Globus pallidus (tissue), 1 donor: ENCODE results near the gene MAP2K7.
"Not testable (repeated sequence)": the region's sequence is repeated elsewhere in the genome, so short reads cannot be mapped to it uniquely, and the experiment has no call there.

ENCODE experiments used
- DNase-seq: peaks from one replicate; pipeline ENCODE4 v3.0.0-alpha.2; 2015; ENCODE audit warnings: low spot score

The MAP2K7 gene

DNA sequence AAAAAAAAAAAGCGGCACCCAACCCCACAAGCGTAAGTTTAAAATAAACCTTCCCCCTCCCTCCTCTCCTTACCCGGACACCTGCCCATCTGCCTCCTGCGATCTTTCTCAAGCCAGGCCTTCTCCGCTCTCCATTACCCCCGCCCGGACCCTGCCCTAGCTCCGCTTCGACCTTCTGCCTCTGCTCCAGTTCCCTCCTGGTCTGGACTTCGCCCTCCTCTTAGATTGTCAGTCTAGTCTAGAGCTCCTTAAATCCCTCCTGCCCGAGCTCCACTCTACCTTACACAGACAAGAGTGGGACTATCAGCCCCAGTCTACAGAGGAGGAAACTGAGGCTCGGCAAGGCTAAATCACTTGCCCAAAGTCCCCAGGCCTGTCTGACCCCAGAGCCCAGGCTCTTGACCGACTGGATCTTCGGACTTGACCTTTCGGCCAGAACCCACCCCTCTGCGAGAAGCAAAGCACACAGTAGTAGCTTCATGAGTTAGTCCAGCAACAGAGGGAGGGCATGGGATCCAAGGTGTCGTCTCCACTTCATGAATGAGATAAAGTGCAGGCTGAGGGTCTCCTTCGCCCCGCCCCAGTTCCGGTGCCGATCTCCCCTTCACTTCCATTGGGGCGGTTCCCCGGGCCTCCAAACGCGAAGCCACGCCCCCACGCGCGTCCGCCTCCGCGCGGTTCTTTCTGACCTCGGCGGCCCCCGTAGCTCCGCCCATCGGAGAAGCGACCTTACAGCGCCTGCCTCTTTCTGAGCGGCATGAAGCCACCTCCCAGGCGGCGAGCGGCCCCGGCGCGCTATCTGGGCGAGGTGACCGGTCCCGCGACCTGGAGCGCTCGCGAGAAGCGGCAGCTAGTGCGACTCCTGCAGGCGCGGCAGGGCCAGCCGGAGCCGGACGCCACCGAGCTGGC is 16.2 kb downstream of the MAP2K7 start, which contains the start of gene SNAPC2:
TSS of gene SNAPC2 (plus strand) at position 729 of the 909 bp plus-strand sequence. CDS start at position 758, 29 bp downstream.
- DNase-seq, result peak; percentile 79

DNA sequence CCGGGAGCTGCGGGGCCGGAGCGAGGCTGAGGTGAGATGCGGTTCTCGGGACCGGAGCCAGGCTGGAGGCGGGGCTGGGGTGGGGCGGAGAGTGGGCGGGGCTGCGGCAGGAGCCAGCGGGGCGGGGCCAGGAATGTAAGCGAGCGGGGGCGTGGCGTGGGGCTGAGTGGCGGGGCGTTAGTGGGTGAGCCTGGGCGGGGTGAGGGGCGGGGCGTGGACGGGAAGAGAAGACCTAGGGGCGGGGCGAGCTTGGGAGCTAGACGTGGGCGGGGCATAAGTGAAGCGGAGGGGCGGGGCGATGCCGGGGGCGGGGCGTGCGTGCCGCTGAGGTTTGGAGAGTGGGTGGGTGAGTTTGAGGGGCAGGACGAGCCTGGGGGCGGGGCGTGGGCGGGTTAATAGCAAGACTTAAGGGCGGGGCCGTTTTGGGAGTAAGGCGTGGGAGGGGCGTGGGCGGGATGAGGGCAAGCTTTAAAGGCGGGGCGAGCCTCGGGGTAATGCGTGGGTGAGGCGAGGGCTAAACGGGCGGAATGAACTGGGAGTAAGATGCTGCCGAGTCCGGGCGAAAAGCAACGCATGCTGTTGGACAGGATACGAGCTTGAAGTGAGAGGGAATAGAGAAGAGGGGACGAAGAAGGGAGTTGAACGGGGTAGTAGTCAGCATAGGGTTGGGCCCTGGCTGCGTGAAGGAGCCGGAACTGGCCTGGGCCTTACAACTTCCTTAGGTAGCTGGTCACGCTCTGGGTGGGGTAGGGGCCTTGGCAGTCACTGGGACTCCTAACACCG is 17.0 kb downstream of the MAP2K7 start:
- peak; percentile 98 for DNase-seq

DNA sequence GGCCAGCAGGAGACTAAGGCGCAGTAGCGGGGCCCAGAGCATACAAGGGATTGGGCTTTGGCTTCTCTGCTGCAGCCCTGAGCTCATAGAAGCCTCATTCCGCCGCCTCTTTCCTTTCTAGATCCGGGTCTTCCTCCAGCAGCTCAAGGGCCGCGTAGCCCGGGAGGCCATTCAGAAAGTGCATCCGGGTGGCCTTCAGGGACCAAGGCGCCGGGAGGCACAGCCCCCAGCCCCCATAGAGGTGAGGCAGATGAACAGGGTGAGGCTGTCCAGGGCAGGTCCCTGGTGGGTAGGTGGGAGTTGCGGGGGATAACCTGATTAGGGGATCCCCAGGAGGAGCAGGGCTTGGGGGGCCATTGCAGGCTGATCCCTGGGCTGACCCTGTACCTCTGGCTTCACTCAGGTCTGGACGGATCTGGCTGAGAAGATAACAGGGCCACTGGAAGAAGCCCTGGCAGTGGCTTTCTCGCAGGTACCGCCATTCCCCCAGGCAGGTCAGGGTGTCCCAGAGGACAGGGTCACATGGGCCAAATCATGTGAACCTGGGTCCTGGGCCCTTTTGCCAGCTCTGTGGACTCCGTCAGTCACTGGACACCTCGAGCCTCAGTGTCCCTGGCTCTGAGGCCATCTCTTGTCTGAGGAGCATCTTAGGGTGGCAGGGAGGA is 17.8 kb downstream of the MAP2K7 start:
- no peak for DNase-seq

DNA sequence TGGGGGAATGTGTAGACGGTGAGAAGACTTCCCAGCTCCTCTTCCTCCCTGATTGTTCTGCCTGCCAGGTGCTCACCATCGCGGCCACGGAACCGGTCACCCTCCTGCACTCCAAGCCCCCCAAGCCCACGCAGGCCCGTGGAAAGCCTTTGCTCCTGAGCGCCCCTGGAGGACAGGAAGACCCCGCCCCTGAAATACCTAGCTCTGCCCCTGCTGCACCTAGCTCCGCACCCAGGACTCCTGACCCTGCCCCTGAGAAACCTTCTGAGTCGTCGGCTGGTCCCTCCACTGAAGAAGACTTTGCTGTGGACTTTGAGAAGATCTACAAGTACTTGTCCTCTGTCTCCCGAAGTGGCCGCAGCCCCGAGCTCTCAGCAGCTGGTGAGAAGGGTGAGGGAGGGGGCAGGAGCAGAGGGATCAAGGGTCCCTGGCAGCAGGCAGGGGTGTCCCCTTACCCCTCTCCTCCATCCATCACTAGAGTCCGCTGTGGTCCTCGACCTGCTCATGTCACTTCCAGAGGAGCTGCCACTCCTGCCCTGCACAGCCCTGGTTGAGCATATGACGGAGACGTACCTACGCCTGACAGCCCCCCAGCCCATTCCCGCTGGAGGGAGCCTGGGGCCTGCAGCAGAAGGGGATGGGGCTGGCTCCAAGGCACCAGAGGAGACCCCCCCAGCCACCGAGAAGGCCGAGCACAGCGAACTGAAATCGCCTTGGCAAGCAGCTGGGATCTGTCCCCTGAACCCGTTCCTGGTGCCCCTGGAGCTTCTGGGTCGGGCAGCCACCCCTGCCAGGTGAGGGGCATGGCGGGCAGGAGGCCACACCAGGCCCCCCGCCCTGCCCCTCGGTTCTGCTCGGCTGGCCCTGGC is 18.5 kb downstream of the MAP2K7 start:
- DNase-seq, result no peak

DNA sequence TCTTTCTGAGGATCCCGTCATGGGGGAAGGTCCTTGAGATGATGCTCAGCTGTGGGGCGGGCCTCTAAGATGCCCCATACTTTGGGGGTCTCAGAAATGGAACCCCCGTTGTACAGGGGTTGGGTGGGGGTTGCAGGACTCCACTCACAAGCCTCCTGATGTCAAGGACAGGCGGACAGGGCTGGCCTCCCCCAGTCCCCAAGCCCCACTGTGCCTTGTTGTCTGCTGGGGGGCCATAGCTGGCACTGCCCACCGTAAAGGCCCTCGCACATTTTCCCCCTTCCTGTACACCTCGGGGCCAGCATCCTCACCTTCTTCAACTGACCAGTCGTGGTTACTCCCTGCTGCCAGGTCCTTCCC is 19.1 kb downstream of the MAP2K7 start:
- no peak for DNase-seq

DNA sequence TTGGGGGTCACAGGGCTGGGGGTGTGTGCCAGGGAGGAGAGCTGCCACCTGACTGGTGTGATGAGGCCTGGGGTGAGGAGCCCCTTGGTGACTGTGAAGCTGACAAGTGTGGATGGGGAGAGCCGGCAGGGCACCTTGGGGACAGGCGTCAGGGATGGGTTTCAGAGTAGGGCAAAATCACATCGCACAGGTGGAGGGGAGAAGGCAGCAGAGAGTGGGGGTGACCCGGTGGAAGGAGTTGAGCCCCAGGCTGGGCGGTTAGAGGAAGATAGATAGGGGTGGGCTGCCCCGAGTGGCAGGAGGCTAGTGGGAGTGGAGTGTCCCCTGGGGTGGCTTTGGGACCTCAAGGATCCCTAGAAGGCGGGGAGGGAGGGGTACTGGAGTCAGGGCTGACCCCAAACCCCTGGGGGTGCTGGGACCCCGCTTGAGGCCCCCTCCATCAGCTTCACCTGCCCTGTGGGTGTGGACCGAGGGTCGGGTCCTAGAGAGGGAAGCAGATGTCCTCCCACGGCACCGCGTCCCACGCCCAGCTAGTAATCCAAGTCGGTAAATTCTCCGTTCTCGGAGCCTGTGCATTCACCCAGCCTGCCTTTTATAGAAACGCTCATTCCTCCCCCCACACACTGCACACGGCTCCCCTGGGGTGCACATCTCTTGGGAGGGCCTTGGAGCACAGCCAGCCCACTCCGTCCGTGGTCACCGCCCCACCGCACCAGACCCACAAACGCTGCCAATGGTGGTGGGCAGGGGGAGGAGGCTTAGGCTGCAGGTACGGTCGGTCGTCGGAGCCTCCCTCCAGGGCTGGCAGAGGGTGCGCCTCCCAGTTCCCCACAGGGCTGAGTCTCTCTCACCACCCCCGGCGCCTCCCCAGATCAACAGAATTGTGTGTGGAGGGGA is 19.9 kb downstream of the MAP2K7 start:
- no peak for DNase-seq

DNA sequence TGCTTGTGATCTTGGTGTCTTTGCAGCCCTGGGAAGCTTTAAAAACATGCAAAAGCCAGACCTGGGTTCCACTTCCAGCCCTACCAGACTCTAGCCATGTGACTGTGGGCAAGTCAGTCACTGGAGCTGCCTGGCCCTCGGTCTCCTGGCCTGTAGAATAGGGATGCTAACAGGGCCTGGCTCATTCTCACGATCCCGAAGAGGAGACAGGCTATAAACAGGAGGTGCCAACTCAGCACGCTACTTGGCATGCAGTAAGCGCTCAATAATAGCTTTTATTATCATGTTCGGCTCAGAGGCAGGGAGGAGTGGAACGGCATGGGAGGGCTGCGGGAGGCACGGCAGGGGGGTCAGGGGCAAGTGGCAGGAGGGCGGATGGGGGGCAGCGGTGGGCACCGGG is 20.6 kb downstream of the MAP2K7 start:
- DNase-seq, result no peak

DNA sequence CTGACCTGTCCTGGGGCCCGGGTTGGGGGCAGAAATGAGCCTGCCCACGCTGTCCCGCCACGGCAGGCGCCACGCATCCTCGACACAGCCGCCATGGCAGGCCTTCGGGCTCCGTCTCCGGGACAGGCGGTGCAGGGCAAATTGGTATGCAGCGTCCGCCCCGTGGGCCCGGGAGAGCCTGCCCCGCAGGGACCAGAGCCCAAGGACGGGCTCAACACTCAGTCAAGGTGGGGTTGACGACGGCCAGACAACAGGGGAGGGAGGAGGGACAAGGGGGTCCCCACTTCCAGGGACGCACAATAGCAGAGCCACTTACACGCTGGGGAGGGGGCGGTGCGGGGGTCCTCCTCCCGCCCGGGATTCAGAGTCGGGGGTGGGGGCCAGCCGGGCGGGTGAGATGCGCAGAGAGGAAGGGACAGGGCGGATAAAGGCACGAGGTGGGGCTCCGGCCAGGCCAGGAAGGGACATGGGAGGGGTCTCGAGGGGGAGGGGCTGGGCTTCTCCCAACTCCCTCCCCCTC is 21.0 kb downstream of the MAP2K7 start:
- DNase-seq, result no peak

DNA sequence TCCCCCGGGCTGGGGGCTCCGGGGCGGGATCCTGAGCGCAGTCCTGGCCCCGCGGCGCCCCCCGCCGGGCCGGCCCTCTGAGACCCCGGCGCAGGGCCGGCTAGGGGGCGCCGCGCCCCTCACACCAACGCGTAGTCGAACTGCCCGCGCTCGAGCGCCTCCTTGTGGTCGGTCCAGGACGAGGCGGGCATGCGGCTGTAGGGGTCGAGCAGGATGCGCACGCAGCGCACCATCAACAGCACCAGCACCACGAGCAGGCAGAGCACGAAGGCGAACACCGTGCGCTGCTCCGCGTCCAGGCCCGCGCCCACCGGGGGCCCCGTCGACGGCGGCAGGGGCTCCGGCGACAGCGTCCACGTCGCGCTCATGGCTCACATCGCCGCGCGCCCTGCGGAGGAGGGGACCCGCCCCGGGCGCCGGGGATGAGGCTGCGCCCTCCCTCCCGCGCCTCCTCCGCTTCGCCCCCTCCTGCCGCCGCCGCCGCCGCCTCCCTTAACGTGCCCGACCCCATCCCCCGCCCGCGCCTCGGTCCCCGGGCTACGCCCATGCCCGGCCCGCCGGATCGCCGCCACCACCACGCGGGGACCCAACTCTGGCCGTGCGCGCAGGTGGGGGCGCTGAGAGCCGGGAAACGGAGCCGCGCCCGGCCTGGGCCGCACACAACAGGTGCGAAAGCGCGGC is 21.6 kb downstream of the MAP2K7 start:
- no peak for DNase-seq

DNA sequence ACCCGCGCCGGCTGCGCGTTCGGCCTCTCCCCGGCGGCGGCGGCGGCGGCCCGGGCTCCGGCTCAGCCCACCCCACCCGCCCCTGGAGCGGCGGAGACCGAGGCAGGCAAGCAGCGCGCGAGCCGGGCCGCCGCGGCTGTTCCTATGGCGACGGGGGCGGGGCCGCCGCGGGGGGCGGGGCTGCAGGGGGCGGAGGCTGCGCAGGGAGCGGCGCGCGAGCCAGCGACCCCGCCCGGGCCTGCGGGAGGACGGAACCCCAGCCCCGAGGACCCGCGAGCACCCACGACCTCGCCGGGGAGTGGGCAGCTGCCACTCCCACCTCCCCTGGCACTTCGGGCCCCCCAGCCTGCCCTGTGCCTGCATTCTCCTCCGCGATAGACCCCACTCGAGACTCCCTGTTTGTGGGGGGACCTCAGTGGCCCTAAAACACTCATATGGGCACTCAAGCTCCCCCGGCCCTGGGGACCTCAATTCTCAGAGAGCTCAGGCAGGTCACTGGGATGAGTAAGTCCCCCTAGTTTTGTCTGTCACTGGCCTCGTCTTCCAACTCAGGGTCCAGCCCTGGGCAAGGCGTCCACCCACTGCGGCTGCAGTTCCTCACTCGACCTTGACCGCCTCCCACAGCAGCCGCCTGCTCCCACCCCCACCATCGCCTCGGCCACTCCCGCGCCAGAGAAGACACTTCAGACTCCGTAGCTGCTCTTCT is 22.5 kb downstream of the MAP2K7 start, which contains the start of gene CTXN1:
TSS of gene CTXN1 (minus strand) at position 115 of the 706 bp plus-strand sequence. CDS start 597 bp downstream, outside the sequence.
- DNase-seq, result no peak

DNA sequence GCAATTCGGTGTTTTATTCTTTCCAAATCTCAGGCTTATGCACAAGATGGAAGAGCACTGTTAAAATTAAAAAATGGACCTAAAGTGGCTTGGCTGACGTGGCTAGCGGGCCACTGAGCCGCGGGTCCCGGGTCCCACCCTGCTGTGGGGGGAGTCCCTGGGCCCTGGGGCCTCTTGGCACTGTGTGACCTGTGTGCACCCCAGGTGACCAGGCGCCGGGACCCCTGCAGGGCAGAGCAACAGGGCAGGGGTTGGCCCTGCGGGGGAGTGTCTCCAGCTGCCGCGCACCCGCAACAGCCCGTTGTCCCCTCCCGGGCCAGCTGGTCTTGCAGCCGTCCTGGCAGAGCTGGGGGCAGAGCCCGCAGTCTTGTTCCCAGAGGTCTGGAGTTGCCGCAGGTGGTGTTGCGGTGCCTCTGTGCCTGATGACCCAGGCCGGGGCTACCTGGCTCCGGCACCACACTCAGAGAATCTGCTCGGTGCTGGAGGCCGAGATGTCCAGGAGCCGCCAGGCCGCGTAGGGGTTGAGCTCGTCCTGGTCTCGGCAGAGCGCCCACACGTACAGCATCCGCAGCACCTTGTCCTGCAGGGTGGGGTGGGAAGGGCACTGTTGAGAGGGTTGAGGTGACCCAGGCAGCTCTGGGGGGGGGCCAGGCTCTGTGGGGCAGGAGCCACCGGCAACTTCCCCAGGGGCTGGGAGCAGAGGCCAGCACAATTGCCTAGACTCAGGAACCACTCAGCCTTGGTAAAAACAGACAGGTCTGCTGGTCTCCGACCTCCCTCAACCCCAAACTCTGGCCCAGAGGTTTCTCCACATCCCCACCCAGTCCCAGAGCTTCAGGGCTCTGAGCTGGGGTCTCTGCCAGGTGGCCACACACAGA is 23.3 kb downstream of the MAP2K7 start:
- DNase-seq, result no peak

DNA sequence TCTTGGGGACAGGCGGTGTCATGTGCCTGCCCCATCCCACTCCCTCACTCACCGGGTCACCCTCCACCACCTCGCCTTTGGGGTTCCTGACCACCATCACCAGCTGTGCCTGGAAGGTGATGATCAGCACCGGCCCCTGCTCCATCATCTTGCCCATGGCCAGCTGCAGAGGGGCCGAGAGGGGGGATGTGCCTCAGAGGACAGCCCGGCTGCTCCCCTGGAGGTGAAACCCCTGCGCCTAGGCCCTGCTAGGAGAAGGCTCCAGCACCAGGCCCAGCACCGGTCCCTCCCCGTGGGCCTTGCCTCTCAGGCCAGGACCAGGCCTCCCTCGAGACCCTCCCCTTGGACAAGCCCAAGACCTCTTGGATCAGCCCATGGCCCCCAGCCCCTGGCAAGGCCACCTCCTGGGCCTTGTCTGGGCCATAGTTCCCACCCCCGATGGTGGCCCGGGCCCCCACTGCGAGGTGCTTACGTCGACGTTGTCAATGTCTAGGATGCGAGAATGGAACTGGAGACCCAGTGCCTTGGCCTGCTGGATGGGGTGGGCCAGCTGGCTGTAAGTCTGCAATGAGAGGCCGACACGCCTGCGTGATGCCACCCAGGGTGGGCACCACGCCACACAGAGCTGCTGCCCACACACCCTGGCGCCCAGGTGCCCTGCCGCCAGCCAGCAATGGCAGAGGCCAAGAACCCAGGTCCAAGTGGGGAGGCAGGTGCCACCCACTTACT is 24.1 kb downstream of the MAP2K7 start:
- no peak for DNase-seq

DNA sequence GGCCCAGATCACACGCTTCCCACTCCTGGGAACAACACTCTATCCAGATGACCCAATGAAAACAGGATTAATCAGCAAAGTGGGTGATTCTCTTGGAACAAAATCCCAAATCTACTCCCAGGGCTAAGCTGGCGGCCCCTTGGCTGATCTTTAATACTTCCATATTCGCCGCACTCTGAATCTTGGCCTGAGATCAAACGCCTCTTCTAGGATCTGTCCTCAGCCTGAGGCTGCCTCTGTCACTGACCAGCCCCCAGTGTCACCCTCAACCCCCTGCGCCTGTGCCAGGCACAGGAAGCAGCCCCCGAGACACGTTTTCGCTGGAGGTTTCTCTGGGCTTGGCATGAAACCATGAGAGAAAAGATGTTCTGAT is 24.6 kb downstream of the MAP2K7 start:
- DNase-seq, result no peak

DNA sequence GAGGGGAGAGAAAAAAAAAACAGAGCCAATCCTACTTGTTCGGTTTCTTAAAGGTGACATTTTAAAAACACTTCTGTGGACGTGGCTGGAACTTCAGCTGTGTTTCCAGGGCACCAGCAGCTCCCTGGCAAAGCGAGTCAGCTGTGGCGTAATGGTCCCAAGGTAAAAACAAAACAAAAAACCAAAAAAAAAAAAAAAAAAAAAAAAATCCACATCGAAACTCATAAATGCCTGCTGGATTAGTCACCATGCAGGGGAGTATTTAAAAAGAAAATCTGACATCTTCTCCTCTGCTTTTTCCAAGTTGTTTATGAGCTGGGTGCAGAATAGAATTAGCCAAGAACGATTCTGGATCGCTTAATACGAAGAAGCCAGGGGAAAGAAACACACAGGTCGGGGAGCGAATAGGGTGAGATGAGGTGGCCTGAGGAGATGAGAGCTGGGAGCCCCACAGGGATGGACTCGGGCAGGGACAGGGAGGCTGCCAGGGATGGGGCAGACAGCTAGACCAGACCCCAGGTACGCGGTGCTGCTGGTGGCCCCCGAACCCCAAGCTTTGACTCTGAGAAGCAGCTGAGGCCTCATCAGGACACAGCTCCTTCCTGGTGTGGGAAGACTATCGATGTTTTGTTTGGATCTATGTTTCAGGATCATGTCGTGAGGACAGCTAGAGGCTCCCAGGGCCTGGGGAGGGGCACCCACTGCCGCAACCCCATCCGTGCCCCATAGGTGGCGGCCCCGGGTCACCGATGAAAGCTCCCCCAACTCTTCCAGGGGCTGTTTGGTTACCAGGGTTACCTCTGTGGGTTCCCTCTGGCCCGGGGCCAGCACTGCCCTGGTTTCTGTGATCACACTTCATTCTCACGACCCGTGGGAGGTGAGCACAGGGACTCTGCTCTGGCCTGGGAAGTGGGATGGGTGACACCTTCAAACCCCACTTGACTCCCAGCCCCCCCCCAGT is 25.3 kb downstream of the MAP2K7 start:
- no peak for DNase-seq

DNA sequence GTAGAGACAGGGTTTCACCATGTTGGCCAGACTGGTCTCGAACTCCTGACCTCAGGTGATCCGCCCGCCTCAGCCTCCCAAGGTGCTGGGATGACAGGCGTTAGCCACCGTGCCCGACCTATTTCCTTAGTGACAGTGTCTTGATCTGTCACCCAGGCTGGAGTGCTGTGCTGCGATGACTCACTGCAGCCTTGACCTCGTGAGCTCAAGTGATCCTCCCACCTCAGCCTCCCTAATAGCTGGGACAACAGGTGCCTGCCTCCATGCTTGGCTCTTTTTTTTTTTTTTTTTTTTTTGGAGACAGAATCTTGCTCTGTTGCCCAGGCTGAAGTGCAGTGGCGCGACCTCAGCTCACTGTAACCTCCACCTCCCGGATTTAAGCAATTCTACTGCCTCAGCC is 26.4 kb downstream of the MAP2K7 start:
- not testable (repeated sequence) for DNase-seq

DNA sequence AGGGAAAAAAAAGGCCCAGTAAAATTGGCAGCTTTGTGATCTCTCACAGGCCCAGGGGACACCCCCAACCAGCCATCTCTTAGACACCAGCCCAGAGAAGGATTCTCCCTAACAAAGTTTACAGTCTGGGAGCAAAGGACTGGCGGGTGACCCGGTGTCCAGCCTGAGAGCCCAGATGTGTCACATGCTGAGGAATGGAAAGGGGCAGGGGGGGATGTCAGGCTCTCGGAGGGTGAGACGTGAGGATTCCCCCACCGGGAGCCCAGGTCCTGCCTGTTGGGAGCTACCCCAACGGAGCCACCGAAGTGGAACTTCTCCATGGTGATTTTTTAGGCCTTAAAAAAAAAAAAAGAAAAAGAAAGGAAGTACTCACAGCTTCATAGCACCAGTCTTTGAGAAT is 27.1 kb downstream of the MAP2K7 start:
- no peak for DNase-seq
